ENCODE data around the gene FOXR1.
A peak's percentile ranks its signal among the peaks of the same experiment; 100 is the strongest.

FOXR1 gene

DNA sequence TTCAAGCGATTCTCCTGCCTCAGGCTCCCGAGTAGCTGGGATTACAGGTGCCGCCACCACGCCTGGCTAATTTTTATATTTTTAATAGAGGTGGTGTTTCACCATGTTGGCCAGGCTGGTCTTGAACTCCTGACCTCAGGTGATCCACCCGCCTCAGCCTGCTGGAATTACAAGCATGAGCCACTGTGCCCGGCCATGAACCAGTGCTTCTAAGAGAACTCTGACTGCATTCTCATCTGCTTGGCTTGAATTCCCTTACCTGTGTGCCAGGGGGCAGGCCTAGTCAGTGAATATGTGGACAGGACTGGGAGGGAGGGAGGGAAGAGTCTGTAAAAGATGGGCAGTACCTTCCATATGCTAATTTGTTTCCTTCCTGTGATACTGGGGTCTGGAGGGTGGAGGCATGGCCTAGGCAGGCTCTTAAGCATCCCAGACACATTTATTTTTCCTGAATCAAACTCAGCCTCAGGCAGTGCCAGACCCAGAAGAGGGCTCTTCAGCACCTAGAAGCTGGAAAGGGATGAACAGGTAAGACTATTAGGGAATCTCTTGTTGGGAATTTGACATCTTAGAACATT lies 40.0 kb downstream of the FOXR1 start:
- Histone ChIP-seq H3K4me3 (replicated peaks; ENCODE audit: insufficient read depth, low read length) (no peak overlapping the region), H3K27me3 (ENCODE audit: insufficient read depth, poor library complexity, severe bottlenecking) (no peaks in the 10 kb centered on the region), H3K27ac (replicated peaks) (no peak overlapping the region)
- TF ChIP-seq SPI1 (IDR thresholded peaks at IDR 0.05; ENCODE audit: borderline replicate concordance, low read depth) (no peak), POLR2AphosphoS5 (IDR thresholded peaks at IDR 0.05; ENCODE audit: low read depth) (no peak), GABPA (IDR thresholded peaks at IDR 0.05; ENCODE audit: low read depth) (no peak)
- TF ChIP-seq, protein P1, sequence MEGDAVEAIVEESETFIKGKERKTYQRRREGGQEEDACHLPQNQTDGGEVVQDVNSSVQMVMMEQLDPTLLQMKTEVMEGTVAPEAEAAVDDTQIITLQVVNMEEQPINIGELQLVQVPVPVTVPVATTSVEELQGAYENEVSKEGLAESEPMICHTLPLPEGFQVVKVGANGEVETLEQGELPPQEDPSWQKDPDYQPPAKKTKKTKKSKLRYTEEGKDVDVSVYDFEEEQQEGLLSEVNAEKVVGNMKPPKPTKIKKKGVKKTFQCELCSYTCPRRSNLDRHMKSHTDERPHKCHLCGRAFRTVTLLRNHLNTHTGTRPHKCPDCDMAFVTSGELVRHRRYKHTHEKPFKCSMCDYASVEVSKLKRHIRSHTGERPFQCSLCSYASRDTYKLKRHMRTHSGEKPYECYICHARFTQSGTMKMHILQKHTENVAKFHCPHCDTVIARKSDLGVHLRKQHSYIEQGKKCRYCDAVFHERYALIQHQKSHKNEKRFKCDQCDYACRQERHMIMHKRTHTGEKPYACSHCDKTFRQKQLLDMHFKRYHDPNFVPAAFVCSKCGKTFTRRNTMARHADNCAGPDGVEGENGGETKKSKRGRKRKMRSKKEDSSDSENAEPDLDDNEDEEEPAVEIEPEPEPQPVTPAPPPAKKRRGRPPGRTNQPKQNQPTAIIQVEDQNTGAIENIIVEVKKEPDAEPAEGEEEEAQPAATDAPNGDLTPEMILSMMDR (IDR thresholded peaks at IDR 0.05; ENCODE audit: insufficient read depth, low read length), result no peak
- TF ChIP-seq, protein P2, sequence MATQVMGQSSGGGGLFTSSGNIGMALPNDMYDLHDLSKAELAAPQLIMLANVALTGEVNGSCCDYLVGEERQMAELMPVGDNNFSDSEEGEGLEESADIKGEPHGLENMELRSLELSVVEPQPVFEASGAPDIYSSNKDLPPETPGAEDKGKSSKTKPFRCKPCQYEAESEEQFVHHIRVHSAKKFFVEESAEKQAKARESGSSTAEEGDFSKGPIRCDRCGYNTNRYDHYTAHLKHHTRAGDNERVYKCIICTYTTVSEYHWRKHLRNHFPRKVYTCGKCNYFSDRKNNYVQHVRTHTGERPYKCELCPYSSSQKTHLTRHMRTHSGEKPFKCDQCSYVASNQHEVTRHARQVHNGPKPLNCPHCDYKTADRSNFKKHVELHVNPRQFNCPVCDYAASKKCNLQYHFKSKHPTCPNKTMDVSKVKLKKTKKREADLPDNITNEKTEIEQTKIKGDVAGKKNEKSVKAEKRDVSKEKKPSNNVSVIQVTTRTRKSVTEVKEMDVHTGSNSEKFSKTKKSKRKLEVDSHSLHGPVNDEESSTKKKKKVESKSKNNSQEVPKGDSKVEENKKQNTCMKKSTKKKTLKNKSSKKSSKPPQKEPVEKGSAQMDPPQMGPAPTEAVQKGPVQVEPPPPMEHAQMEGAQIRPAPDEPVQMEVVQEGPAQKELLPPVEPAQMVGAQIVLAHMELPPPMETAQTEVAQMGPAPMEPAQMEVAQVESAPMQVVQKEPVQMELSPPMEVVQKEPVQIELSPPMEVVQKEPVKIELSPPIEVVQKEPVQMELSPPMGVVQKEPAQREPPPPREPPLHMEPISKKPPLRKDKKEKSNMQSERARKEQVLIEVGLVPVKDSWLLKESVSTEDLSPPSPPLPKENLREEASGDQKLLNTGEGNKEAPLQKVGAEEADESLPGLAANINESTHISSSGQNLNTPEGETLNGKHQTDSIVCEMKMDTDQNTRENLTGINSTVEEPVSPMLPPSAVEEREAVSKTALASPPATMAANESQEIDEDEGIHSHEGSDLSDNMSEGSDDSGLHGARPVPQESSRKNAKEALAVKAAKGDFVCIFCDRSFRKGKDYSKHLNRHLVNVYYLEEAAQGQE (IDR thresholded peaks at IDR 0.05; ENCODE audit: insufficient replicate concordance, low read depth), result no peak
- DNase-seq (ENCODE audit: low read depth in 1 of 2, low spot score in 1 of 2), result no peak

DNA sequence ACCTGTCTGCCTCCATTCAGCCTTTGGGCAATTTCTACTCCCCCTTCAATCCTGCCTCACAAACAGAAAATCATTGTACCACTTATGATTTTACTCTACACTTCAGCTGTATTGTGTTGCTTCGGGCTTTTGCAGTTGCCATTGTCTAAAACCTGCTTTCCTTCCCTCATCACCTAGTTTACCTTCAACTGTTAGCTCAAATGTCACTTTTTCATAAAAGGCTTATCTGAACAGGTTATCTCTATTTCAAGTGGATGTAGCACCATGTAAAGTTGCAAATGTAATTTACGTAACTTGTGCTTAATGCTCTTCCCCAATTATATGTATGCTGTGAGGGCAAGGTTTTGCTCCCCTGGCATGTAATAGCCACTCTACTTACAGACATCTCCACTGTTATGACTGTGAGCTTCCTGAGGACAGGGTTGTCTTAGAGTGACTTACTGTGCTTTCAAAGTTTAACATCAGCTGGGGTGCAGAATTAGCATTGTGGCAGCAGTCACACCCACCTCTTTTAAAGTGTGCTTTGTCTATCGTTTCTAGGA lies 41.1 kb downstream of the FOXR1 start:
- no peak for TF ChIP-seq GABPA (IDR thresholded peaks at IDR 0.05; ENCODE audit: low read depth)
- no peak for TF ChIP-seq SPI1 (IDR thresholded peaks at IDR 0.05; ENCODE audit: borderline replicate concordance, low read depth)
- TF ChIP-seq, protein P1 (IDR thresholded peaks at IDR 0.05; ENCODE audit: insufficient read depth, low read length), result no peak
- 0 out of 2 replicates have a peak, but pooled peaks have one; percentile 23 for TF ChIP-seq POLR2AphosphoS5 (IDR thresholded peaks at IDR 0.05; ENCODE audit: low read depth)
- TF ChIP-seq, protein P2 (IDR thresholded peaks at IDR 0.05; ENCODE audit: insufficient replicate concordance, low read depth), result no peak
- Histone ChIP-seq H3K27ac (replicated peaks) (no peak overlapping the region), H3K4me3 (replicated peaks; ENCODE audit: insufficient read depth, low read length) (no peak overlapping the region), H3K27me3 (ENCODE audit: insufficient read depth, poor library complexity, severe bottlenecking) (no peaks in the 10 kb centered on the region)
- no peak for DNase-seq (ENCODE audit: low read depth in 1 of 2, low spot score in 1 of 2)

DNA sequence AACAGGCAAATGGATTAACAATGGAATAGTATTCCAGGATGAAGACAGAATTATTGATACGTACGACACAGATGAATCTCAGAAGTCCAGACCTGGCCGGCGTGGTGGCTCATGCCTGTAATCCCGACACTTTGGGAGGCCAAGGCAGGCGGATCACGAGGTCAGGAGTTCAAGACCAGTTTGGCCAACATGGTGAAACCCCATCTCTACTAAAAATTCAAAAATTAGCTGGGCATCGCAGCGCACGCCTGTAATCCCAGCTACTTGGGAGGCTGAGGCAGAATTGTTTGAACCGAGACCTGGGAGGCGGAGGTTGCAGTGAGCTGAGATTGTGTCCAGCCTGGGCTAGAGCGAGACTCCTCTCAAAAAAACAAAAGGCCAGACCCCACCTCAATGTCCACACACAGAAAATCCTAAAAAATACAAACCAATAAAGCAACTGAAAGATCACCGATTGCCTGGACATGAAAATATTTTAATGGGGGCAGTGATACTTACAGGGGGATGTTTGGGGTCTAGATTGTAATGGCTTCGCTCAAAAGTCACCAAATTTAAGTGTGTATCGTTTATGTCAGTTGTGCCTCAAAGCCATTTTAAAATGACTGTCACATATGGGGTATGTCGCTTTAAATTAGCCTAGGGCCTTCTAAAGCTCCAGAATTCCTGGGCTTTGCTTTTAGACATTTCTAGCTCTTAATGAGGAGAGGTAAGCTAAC lies 42.8 kb downstream of the FOXR1 start:
- TF ChIP-seq GABPA (IDR thresholded peaks at IDR 0.05; ENCODE audit: low read depth) (no peak), POLR2AphosphoS5 (IDR thresholded peaks at IDR 0.05; ENCODE audit: low read depth) (peak; percentile 76)
- DNase-seq (ENCODE audit: low read depth in 1 of 2, low spot score in 1 of 2), result no peak
- Histone ChIP-seq H3K27ac (replicated peaks) (no peak overlapping the region), H3K27me3 (ENCODE audit: insufficient read depth, poor library complexity, severe bottlenecking) (no peaks in the 10 kb centered on the region), H3K4me3 (replicated peaks; ENCODE audit: insufficient read depth, low read length) (no peak overlapping the region)

DNA sequence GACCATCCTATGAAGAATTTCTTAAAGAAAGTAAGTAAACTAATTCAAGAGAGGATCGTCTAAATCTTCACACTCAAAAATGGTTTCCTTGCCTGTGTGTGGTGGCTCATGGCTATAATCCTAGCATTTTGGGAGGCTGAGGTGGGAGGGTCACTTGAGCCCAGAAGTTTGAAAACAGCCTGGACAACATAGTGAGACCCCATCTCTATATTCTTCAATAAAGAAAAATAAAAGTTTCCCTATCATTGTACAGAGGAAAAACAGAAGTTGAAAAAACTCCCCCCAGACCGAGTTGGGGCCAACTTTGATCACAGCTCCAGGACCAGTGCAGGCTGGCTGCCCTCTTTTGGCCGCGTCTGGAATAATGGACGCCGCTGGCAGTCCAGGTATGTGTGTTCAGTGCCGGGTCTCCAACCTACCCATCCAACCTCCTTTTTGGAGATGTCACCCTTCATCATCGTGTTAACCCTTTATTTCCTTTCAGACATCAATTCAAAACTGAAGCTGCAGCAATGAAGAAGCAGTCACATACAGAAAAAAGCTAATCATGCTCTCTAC lies 43.6 kb downstream of the FOXR1 start:
- no peak for TF ChIP-seq SPI1 (IDR thresholded peaks at IDR 0.05; ENCODE audit: borderline replicate concordance, low read depth)
- no peak for TF ChIP-seq GABPA (IDR thresholded peaks at IDR 0.05; ENCODE audit: low read depth)
- TF ChIP-seq, protein P1 (IDR thresholded peaks at IDR 0.05; ENCODE audit: insufficient read depth, low read length), result no peak
- TF ChIP-seq, protein P2 (IDR thresholded peaks at IDR 0.05; ENCODE audit: insufficient replicate concordance, low read depth), result no peak
- TF ChIP-seq POLR2AphosphoS5 (IDR thresholded peaks at IDR 0.05; ENCODE audit: low read depth), result no peak
- Histone ChIP-seq H3K4me3 (replicated peaks; ENCODE audit: insufficient read depth, low read length) (no peak overlapping the region), H3K27me3 (ENCODE audit: insufficient read depth, poor library complexity, severe bottlenecking) (no peaks in the 10 kb centered on the region), H3K27ac (replicated peaks) (no peak overlapping the region)
- peak in 1 of 2 experiments; percentile 27 for DNase-seq (ENCODE audit: low read depth in 1 of 2, low spot score in 1 of 2)

Data from HL-60 (cell line).